Chondrocyte (in vitro differentiated cells): ENCODE data around the gene ASIC3. TPM values are rescaled to one million over a fixed set of nuclear protein-coding genes. Genes with fewer than 3 reads are reported as not detected.
A peak's percentile ranks its signal among the peaks of the same experiment; 100 is the strongest.

Experiments
- DNase-seq: peaks from one replicate; pipeline ENCODE4 v3.0.0; 2021; ENCODE audit warnings: mixed read lengths, low spot score
- H3K27ac Mint-ChIP-seq: one replicate; pipeline ENCODE4 v1.8.0; 2021; ENCODE audit warnings: mild to moderate bottlenecking, moderate library complexity, mixed read lengths; ENCODE audit not compliant: unreplicated experiment
- H3K27me3 Mint-ChIP-seq: 2 replicates; pipeline ENCODE4 v1.8.0; 2021; ENCODE audit warnings: low read depth, mixed read lengths
- H3K36me3 Mint-ChIP-seq: 2 replicates; pipeline ENCODE4 v1.8.0; 2021; ENCODE audit warnings: low read depth, mixed read lengths
- H3K4me1 Mint-ChIP-seq: 2 replicates; pipeline ENCODE4 v1.8.0; 2021; ENCODE audit warnings: low read depth, mild to moderate bottlenecking, mixed read lengths
- H3K4me3 Mint-ChIP-seq: one replicate; pipeline ENCODE4 v1.8.0; 2021; ENCODE audit warnings: mild to moderate bottlenecking, moderate library complexity, mixed read lengths; ENCODE audit not compliant: unreplicated experiment
- H3K9me3 Mint-ChIP-seq: 2 replicates; pipeline ENCODE4 v1.8.0; 2021; ENCODE audit warnings: low read depth, mixed read lengths
- total RNA-seq: library from RNA; stranded (reverse); gene quantifications from 3 replicates; pipeline ENCODE4 v1.2.1, GENCODE V29; 2021
- TF ChIP-seq, protein P1 (sequence below): fragments of 200-600 bp; sonication (generic); IDR thresholded peaks from 2 replicates; pipeline ENCODE4 v1.5.0; 2021; ENCODE audit warnings: antibody characterized with exemption, mild to moderate bottlenecking, moderate library complexity

Gene ASIC3
- total RNA-seq, 1 donor from 2014 or later, result 2.4 TPM

DNA sequence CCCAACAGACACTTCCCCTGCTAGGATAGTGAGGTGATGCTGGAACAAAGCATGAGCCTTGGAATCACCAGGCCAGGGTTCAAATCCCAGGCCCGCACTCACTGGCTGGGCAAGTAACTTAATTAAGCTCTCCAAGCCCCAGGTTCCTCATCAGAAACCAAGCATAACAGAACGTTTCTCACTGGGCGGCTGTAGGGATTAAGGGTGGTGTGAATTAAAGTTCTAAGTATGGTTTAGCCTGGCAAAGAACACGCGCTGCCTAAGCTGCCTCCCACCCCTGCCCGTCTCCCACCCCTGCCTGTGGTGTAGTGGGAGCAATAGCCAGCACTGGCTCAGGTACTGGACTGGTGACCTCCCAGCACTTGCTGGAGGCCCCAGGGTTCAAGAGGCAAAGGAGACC, 16.7 kb downstream of the ASIC3 start:
- H3K4me3 Mint-ChIP-seq, result no peak overlapping the region
- H3K9me3 Mint-ChIP-seq, result no peaks in the 10 kb centered on the region
- peaks cover 17% of the 10 kb centered on the region for H3K36me3 Mint-ChIP-seq
- H3K27ac Mint-ChIP-seq, result no peak overlapping the region
- no peak for DNase-seq
- peaks cover 37% of the 10 kb centered on the region for H3K4me1 Mint-ChIP-seq
- TF ChIP-seq, protein P1, sequence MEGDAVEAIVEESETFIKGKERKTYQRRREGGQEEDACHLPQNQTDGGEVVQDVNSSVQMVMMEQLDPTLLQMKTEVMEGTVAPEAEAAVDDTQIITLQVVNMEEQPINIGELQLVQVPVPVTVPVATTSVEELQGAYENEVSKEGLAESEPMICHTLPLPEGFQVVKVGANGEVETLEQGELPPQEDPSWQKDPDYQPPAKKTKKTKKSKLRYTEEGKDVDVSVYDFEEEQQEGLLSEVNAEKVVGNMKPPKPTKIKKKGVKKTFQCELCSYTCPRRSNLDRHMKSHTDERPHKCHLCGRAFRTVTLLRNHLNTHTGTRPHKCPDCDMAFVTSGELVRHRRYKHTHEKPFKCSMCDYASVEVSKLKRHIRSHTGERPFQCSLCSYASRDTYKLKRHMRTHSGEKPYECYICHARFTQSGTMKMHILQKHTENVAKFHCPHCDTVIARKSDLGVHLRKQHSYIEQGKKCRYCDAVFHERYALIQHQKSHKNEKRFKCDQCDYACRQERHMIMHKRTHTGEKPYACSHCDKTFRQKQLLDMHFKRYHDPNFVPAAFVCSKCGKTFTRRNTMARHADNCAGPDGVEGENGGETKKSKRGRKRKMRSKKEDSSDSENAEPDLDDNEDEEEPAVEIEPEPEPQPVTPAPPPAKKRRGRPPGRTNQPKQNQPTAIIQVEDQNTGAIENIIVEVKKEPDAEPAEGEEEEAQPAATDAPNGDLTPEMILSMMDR, result no peak
- no peaks in the 10 kb centered on the region for H3K27me3 Mint-ChIP-seq

GRCh38 chr7:151065516-151065915, 17.2 kb downstream of the ASIC3 start:
- Mint-ChIP-seq H3K9me3 (no peaks in the 10 kb centered on the region), H3K4me3 (no peak overlapping the region), H3K36me3 (peaks cover 17% of the 10 kb centered on the region), H3K4me1 (peaks cover 37% of the 10 kb centered on the region), H3K27me3 (no peaks in the 10 kb centered on the region), H3K27ac (peak overlapping the region; percentile 32)
- TF ChIP-seq, protein P1, result no peak
- DNase-seq, result no peak

- Mint-ChIP-seq H3K9me3 (no peaks in the 10 kb centered on the region), H3K36me3 (peaks cover 19% of the 10 kb centered on the region), H3K4me3 (no peak overlapping the region), H3K27ac (no peak overlapping the region), H3K4me1 (peaks cover 29% of the 10 kb centered on the region), H3K27me3 (no peaks in the 10 kb centered on the region)
- DNase-seq, result no peak
- TF ChIP-seq, protein P1, result no peak
Measured at GRCh38 chr7:151066273-151066974, 18.1 kb downstream of the ASIC3 start.

DNA sequence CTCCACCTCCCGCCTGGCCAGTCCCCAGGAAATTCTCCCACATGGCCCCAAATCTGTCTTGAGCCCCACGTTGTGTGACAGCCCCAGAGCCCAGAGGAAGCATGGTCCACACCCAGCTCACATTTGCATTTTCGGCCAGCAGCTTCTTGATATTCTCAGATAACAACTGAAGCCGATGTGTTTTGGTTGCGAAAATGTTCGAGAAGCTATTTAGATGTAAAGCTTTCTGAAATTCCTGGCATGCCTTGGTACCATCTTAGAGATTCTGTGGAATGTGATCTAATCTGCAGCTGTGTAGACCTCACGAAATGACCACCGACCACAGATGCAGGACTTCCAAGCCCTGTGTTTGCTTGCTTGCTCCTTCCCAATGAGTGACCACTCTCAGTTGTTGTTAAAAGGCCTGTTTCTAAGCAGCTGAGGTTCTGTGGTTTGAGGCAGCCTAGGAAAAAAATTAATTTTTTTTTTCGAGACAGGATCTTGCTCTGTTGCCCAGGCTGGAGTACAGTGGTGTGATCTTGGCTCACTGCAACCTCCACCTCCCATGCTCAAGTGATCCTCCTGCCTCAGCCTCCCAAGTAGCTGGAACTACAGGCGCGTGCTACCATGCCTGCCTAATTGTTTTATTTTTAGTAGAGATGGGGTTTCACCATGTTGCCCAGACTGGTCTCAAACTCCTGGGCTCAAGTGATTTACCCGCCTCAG, 19.9 kb downstream of the ASIC3 start:
- Mint-ChIP-seq H3K4me3 (no peak overlapping the region), H3K36me3 (peaks cover 26% of the 10 kb centered on the region), H3K9me3 (no peaks in the 10 kb centered on the region), H3K27me3 (no peaks in the 10 kb centered on the region), H3K27ac (peak overlapping the region; percentile 36), H3K4me1 (peaks cover 20% of the 10 kb centered on the region)
- DNase-seq, result no peak
- TF ChIP-seq, protein P1, result no peak

DNA sequence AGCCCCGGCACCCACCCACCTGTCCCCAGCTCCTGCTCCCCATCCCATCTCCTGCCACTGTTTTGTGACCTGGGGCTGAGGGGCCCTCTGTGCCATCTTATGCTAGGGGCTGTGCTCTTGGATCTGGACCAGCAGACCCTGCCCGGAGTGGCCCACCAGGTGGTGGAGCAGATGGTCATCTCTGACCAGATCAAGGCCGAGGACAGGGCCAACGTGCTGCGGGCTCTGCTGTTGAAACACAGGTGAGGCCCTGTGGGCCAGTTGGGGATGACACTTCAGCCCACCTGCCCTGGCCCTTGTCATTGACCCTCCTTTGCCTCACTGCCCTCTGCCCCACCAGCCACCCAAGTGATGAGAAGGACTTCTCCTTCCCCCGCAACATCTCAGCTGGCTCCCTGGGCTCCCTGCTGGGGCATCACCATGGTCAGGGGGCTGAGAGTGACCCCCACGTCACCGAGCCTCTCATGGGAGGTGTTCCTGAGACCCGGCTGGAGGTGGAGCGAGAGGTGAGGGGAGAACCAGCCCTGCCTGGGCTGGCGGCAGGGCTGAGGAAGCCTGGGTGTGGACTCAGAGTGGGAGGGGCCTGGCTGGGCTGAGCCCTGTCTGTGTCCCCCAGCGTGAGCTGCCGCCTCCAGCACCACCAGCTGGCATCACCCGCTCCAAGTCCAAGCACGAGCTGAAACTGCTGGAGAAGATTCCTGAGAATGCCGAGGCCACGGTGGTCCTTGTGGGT, 21.7 kb downstream of the ASIC3 start:
- Mint-ChIP-seq H3K36me3 (peaks cover 27% of the 10 kb centered on the region), H3K4me3 (no peak overlapping the region), H3K27ac (peak overlapping the region; percentile 17), H3K4me1 (peaks cover 15% of the 10 kb centered on the region), H3K27me3 (no peaks in the 10 kb centered on the region), H3K9me3 (no peaks in the 10 kb centered on the region)
- DNase-seq, result no peak
- TF ChIP-seq, protein P1, result no peak
